ENCODE measurements around the gene ZNF18. TPM values are rescaled to one million over a fixed set of nuclear protein-coding genes. Genes with fewer than 3 reads are reported as not detected.

Gene ZNF18
- total and polyA plus RNA-seq, 2 of the 13 experiments (the other 11 are each of a cell fraction or from before 2014, with no cell fraction given) = 2.4 to 5.4 TPM

DNA sequence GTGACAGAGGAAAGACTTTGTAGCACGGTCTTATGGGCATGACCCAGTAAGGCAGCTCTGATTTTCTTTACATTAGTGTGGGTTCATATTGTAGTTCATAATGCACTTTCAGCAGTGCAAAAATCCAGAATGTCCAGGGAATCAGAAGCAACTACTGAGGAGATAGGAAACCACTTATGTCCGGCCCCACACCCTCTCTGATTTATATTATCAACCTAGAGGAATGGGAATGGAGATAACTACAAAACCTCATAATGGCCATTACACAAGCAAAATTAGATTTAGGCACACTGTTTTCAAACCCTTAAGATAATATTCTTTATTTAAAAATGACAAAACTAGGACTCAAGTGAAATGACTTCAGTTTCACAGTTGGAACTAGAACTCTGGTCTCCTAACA, 31.3 kb upstream of the ZNF18 start:
- peaks cover 0 to 6% of the 10 kb centered on the region in 2 experiments; a peak in 3 of 5 replicates for H3K36me3 ChIP-seq (replicated peaks in 1 of 2; ENCODE audit: control insufficient read depth in 1 of 2, insufficient read depth in 2 of 2, low read length in 2 of 2)
- H4K20me1 ChIP-seq (ENCODE audit: insufficient read depth, low read length) = peaks cover 20% of the 10 kb centered on the region
- 95% methylated on average over 2 of the region's 2 CpGs for WGBS (ENCODE audit: low lambda C conversion rate)
- no peak overlapping the region for H2AFZ ChIP-seq (ENCODE audit: low read length)
- ChIA-PET POLR2A (no interaction called here), CTCF (ENCODE audit: low intra/inter-chr PET ratio, low total read pairs) (no interaction called here)
- TF ChIP-seq, protein P1, sequence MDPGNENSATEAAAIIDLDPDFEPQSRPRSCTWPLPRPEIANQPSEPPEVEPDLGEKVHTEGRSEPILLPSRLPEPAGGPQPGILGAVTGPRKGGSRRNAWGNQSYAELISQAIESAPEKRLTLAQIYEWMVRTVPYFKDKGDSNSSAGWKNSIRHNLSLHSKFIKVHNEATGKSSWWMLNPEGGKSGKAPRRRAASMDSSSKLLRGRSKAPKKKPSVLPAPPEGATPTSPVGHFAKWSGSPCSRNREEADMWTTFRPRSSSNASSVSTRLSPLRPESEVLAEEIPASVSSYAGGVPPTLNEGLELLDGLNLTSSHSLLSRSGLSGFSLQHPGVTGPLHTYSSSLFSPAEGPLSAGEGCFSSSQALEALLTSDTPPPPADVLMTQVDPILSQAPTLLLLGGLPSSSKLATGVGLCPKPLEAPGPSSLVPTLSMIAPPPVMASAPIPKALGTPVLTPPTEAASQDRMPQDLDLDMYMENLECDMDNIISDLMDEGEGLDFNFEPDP (CRISPR knock-in tag; conservative IDR thresholded peaks at IDR 0.05) = no peak
- no peak for TF ChIP-seq ZNF543 (CRISPR knock-in tag; IDR thresholded peaks at IDR 0.05)
- no peak for TF ChIP-seq MZF1 (CRISPR knock-in tag; IDR thresholded peaks at IDR 0.05; ENCODE audit: borderline replicate concordance)
- in situ Hi-C loops (cut with HindIII; ENCODE audit: extremely low pct_ligation_motif_present, low pct_unique_long_range_greater_than_20kb) (no loop called here), intact Hi-C loops (cut with micrococcal nuclease; ENCODE audit: unreplicated experiment) (loop anchor here (10.0 kb wide), 1 partner anchor 56 kb away; no protein-coding TSS in a partner anchor)
- no peaks in the 10 kb centered on the region for H3K9me3 ChIP-seq (ENCODE audit: low read length)
- H3K27me3 ChIP-seq (ENCODE audit: control insufficient read depth in 1 of 2, insufficient read depth in 2 of 2, low read length in 2 of 2) = no peaks in the 10 kb centered on the region
- no peak overlapping the region for H3K4me2 ChIP-seq (ENCODE audit: low read depth, low read length)
- no peak overlapping the region for H3K9ac ChIP-seq (ENCODE audit: insufficient read depth, low read depth, low read length)
- BruUV-seq (replicated peaks) = no TSS peak
- ATAC-seq (no peak), FAIRE-seq (no peak), DNase-seq (ENCODE audit: low spot score) (no peak)
- no peak overlapping the region for H3K27ac ChIP-seq (ENCODE audit: extremely low read length, insufficient read depth, low read length)
- peaks cover 29% of the 10 kb centered on the region for H3K4me1 ChIP-seq (ENCODE audit: insufficient read depth, low read length)
- H3K79me2 ChIP-seq (ENCODE audit: insufficient read depth, low read length) = peaks cover 92% of the 10 kb centered on the region
- H3K4me3 ChIP-seq (replicated peaks in 1 of 3; ENCODE audit: insufficient read depth in 1 of 3, low read depth in 2 of 3, low read length in 3 of 3) = no peak overlapping the region

DNA sequence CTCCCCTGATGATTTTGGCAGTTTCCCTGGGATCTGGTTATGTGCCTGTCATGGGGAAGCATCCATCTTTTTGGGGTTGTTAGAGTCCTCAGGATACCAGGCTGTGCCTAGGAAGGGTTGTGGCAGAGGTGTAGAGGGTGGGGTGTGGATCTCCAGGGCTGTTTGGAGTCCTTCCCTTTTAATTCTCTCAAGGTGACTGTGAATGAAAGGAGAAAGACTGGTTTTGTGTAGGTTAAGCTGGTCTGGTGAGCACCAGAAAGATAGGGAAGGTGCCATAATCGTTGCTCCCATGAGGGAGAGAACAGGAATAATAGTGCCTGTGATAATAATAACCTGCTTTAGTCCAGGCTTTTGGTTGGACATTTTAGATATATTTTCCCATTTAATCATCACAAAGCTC, 30.4 kb upstream of the ZNF18 start:
- ATAC-seq = no peak
- H4K20me1 ChIP-seq (ENCODE audit: insufficient read depth, low read length) = peaks cover 29% of the 10 kb centered on the region

More for the DNA sequence above, 30.4 kb upstream of the ZNF18 start:
- Histone ChIP-seq H2AFZ (ENCODE audit: low read length) (no peak overlapping the region), H3K9ac (ENCODE audit: insufficient read depth, low read depth, low read length) (no peak overlapping the region), H3K36me3 (replicated peaks in 1 of 2; ENCODE audit: control insufficient read depth in 1 of 2, insufficient read depth in 2 of 2, low read length in 2 of 2) (peaks cover 0 to 3% of the 10 kb centered on the region in 2 experiments; a peak in 3 of 5 replicates), H3K4me2 (ENCODE audit: low read depth, low read length) (no peak overlapping the region), H3K4me3 (replicated peaks in 1 of 3; ENCODE audit: insufficient read depth in 1 of 3, low read depth in 2 of 3, low read length in 3 of 3) (no peak overlapping the region), H3K4me1 (ENCODE audit: insufficient read depth, low read length) (peaks cover 39% of the 10 kb centered on the region), H3K27me3 (ENCODE audit: control insufficient read depth in 1 of 2, insufficient read depth in 2 of 2, low read length in 2 of 2) (no peaks in the 10 kb centered on the region), H3K27ac (ENCODE audit: extremely low read length, insufficient read depth, low read length) (no peak overlapping the region), H3K79me2 (ENCODE audit: insufficient read depth, low read length) (peaks cover 93% of the 10 kb centered on the region), H3K9me3 (ENCODE audit: low read length) (no peaks in the 10 kb centered on the region)
- in situ Hi-C loops (cut with HindIII; ENCODE audit: extremely low pct_ligation_motif_present, low pct_unique_long_range_greater_than_20kb) = no loop called here
- WGBS (ENCODE audit: low lambda C conversion rate) = 100% methylated on average over 1 of the region's 1 CpG
- intact Hi-C loops (cut with micrococcal nuclease; ENCODE audit: unreplicated experiment) = loop anchor here (10.0 kb wide), 1 partner anchor 57 kb away; no protein-coding TSS in a partner anchor
- FAIRE-seq (no peak), DNase-seq (ENCODE audit: low spot score) (no peak)
- ChIA-PET CTCF (ENCODE audit: low intra/inter-chr PET ratio, low total read pairs) (no interaction called here), POLR2A (interaction anchor here (1.5 kb wide), 1 partner anchor 30 kb away, joined by 6 read pairs; the partner anchor contains the start of gene ZNF18)
- no peak for TF ChIP-seq ZFP36L2 (CRISPR knock-in tag; IDR thresholded peaks at IDR 0.05)
- BruUV-seq (replicated peaks) = no TSS peak

Data from HepG2 (cell line).